ENCODE data around the gene CTNNAL1. TPM values are rescaled to one million over a fixed set of nuclear protein-coding genes. Genes with fewer than 3 reads are reported as not detected.
A peak's percentile ranks its signal among the peaks of the same experiment; 100 is the strongest.
"Not testable (repeated sequence)": the region's sequence is repeated elsewhere in the genome, so short reads cannot be mapped to it uniquely, and the experiment has no call there.

The CTNNAL1 gene, protein sequence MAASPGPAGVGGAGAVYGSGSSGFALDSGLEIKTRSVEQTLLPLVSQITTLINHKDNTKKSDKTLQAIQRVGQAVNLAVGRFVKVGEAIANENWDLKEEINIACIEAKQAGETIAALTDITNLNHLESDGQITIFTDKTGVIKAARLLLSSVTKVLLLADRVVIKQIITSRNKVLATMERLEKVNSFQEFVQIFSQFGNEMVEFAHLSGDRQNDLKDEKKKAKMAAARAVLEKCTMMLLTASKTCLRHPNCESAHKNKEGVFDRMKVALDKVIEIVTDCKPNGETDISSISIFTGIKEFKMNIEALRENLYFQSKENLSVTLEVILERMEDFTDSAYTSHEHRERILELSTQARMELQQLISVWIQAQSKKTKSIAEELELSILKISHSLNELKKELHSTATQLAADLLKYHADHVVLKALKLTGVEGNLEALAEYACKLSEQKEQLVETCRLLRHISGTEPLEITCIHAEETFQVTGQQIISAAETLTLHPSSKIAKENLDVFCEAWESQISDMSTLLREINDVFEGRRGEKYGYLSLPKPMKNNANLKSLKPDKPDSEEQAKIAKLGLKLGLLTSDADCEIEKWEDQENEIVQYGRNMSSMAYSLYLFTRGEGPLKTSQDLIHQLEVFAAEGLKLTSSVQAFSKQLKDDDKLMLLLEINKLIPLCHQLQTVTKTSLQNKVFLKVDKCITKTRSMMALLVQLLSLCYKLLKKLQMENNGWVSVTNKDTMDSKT
- total RNA-seq, result 53.1 TPM
- long read RNA-seq, transcript CTNNAL1-201 (19 exons, 2,490 nt), result major isoform, 68 of 131 reads
- long read RNA-seq, partial matches to known transcripts, result 26 of 131 reads
- long read RNA-seq, other reads (novel, unspliced or antisense), result 34 of 131 reads

DNA sequence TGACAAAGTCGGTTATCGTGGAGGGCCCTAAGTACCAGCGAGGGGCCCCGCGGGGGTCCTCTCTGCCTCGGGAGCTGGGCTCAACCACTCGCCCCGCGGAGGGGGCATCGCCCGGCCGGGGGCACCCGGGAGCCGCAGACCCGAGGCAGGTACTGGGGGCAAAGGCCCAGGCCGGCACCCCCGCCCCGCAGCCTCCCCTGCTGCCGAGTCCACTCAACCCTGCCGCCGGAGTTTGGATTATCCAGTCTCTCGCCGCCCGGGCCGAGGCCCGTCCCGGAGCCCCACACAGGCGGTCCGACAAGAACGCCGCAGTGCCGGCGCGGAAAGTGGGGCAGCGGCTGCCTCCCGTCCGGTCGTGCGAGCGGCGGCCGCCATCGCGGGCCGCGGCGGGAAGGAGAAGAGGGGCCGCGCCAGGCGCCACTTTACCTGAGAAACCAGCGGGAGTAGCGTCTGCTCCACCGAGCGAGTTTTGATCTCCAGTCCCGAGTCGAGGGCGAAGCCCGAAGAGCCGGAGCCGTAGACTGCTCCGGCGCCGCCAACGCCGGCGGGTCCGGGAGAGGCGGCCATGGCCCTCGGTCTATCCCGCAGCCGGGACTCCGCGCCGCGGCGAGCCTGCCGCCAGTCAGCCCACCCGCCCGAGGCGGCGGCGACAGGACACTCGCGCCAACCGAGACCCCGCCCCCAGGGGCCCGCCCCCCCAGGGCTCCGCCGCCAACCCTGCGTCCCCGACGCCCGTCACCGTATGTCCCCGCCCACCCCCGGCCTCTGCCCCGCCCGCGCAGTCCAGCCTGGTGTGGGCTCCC, at the start of gene CTNNAL1:
CTNNAL1 (minus strand) TSS at position 624 of the 803 bp plus-strand sequence; CDS start at position 567, 57 bp downstream.
- DNase-seq (ENCODE audit: low spot score), result peak; percentile 98

DNA sequence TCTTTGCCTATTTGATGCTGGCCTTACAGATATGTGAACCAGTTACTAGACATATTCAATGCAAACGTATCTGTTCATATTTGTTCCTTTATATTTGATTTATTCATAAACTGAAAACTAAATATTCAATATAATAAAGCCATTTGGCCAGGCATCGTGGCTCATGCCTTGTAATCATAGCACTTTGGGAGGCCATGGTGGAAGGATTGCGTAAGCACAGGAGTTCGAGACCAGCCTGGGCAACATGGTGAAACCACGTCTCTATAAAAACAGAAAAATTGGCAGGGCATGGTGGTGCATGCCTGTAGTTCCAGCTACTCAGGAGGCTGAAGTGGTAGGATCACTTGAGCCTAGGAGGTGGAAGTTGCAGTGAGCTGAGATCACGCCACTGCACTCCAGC, 49.2 kb upstream of the CTNNAL1 start:
- DNase-seq (ENCODE audit: low spot score), result no peak

- no peak for DNase-seq (ENCODE audit: low spot score)
Observed at GRCh38 chr9:109060191-109060590, 46.9 kb upstream of the CTNNAL1 start.

GRCh38 chr9:109053121-109053520, 39.8 kb upstream of the CTNNAL1 start:
- DNase-seq (ENCODE audit: low spot score), result not testable (repeated sequence)

GRCh38 chr9:109052416-109052815, 39.1 kb upstream of the CTNNAL1 start:
- DNase-seq (ENCODE audit: low spot score), result no peak

DNA sequence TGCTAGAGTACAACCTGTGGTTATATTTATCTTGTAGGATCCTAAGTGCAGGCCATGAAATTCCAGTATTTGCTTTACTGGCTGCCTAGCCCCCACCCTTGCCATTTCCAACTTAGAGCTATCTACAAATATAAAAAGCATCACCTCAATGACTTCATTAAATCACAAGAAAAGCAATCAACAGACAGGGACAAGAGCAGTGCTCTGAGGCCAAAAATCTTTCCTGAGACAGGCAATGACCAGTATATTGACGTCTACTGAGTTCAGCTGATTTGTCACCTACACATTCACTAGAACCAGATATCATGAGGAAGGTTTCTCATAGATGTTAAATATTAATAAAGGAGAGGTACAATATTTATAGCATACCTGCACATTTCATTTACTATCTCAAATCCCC, 38.4 kb upstream of the CTNNAL1 start:
- DNase-seq (ENCODE audit: low spot score), result no peak

DNA sequence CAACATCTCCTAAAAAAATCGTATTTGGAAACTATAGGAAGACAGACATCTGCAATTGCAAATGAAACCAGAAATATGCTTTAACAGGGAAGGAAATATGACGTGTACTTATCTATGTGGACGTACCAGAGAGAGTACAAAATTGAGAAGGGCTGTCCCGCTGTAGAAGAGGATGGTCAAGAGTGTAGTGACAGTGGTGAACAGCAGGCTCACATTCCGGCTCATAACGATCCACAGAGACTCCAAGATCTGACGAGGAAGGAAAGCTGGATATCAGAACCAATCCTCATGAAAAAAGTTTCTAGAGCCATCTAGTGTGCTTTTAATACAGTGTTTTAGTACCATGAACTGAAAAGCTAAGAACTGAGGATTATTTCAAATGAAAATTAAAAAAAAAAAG, 37.1 kb upstream of the CTNNAL1 start:
- no peak for DNase-seq (ENCODE audit: low spot score)

- no peak for DNase-seq (ENCODE audit: low spot score)
Observed at GRCh38 chr9:109048822-109049221, 35.5 kb upstream of the CTNNAL1 start.

- no peak for DNase-seq (ENCODE audit: low spot score)
Observed at GRCh38 chr9:109047259-109047658, 34.0 kb upstream of the CTNNAL1 start.

DNA sequence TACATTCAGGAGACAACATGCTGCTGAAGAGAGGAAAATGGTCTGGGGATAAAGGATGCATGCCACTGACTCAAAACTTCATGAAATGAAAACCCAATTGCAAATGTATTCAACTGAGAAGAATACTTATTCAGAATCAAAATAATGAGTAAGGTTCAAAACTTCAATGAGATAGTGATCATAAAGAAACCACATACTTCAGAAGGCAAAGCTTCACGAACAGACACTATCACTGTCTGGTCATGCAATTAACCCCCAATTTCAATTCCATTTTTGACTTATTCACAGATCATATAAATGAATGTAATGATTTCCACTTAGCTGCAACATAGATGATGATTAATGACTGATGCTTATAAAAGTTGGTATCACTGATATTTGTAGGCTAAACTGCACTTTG, 33.0 kb upstream of the CTNNAL1 start:
- no peak for DNase-seq (ENCODE audit: low spot score)

DNA sequence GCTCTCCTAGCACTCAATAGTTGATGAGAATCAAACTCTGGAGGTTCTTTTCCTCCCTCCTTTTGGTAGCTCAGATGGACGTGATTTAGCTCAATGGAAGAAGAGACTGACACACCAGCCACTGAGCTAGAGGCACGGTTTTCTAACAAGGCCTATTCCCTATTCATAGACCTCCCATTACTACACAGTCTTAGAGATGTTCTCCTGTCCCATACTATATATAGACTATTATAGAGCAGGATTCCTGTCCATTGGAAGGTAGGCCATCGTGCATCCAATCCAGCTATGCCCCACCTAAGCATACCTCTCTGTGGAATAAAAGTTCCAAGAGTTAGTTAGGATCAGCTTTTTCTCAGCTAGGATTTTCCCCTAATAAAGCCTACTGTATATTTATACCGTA, 30.3 kb upstream of the CTNNAL1 start:
- DNase-seq (ENCODE audit: low spot score), result no peak

GRCh38 chr9:109040571-109040970, 27.3 kb upstream of the CTNNAL1 start:
- no peak for DNase-seq (ENCODE audit: low spot score)

DNA sequence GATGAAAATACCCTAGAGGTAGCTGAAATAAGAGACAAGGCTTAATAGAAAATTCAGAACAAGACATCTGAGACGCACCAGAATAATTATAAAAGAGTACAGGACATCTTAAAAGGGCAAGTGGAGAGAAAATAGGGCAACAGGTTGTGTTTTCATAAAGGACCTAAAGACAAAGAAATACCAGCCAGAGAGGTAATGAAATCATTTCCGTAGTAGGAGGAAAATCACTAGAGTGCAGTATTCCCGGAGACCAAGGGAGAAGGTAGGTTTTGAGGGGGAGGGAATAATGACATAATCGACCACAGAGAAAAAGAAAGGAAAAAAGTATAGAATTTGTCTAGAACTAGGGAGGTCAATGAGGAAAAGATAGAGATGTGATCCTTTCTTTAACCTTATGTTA, 26.2 kb upstream of the CTNNAL1 start:
- no peak for DNase-seq (ENCODE audit: low spot score)

DNA sequence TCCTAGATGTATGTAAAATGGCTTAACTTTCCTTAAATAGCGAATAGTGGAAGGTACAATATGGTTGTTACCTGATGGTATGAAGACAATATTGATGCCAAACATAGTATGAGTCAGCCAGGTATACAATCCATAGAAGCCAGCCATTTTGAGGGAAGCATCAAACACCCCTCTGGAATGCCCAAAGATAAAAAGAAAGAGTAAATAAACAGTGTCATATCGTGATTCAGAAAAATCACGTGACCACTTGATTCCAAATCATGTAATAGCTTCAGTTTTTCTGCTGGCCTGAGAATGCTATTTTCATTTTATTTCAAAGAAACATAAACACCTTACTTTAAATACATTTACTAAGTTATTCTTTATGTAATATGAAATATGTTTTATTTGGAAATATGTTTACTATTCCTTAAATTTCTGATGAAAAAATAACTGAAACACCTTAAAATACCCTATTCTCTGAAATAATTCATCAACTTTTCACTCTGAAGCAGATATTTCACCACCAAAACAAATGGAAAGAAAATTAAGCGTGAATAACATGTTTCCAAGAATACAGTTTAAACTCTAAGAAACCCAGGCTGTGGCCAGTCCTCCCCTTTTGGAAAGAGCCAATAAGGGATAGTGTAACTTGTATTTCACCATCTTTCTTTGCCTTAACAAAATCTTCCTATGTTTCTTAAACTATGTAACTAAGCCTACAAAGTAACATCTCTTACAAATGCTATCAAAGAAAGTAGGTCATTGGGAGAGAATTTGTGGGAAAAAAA, 24.8 kb upstream of the CTNNAL1 start:
- DNase-seq (ENCODE audit: low spot score), result no peak

- DNase-seq (ENCODE audit: low spot score), result no peak
Observed at GRCh38 chr9:109036744-109037680, 23.7 kb upstream of the CTNNAL1 start.

GRCh38 chr9:109035684-109036423, 22.6 kb upstream of the CTNNAL1 start:
- DNase-seq (ENCODE audit: low spot score), result no peak

DNA sequence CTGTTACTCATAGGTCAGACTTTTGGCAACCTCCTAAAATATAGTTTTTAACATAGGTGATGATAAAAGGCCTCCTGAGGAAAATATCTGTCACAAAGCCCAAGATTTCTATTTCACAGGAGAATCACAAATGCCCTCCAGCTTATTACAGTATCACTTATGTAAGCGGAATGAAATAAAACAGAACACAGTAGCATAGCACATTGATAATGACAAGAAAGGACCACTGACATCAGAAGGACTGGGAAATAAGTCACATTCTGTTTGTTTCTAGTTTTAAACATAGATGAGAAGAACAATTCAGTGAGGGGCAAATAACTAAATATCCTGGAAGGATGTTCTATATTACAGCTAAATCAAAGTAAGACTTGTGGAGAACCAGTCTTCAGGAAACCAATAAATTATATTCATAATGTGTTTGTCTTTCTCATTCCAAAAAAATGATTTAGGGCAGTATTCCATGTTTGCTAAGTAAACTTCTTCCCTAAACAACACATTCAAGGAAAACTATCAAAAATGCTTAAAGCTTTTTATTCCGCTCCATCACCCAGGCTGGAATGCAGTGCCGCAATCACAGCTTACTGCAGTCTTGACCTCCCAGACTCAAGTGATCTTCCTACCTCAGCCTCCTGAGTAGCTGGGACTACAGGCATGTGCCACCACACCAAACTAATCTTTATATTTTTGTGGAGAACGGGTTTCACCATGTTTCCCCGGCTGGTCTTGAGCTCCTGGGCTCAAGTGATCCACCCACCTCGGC, 20.8 kb upstream of the CTNNAL1 start:
- no peak for DNase-seq (ENCODE audit: low spot score)

DNA sequence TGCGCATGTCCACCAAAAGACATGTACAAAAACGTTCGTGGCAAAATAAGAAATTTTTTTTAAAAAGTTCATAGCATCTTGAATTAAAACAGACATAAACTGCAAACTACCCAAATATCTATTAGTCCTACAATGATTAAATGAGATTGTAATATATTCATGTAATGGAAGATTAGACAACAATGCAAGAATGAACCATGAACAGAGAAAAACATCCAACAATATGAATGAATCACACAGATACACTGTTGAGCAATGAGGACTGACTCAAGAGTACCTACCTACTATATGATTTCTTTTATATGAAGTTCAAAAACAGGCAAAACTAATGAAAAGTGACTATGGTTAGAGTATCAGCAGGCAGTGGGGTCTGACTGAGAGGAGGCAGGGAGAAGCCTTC, 17.9 kb upstream of the CTNNAL1 start:
- no peak for DNase-seq (ENCODE audit: low spot score)
